NAMALWA (cell line): Measurements from ENCODE around the gene DNAJC8.
A peak's percentile ranks its signal among the peaks of the same experiment; 100 is the strongest.

Experiments
- DNase-seq: peaks from one replicate; pipeline ENCODE4 v3.0.0-alpha.2; 2015; ENCODE audit warnings: low spot score

The DNAJC8 gene

DNA sequence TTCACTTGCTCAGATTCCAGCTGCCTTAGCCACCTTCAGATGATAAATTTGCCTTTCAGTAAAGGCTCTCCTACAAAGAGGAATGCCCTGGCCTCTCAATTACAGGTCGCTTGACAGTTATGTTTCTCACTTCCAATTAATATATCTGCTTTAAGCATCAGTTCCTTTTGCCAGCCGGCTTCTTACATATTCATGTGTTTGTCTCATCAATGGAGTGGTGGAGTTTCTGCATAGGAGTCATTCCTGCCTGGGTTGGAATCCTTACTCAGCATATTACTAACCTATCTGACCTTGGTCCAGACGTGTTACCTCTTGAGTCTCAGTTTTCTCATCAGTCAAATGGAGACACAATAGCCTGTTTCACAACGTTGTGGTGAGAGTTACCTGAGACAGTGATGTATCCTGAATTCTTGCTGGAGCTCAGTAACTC lies 17.1 kb upstream of the DNAJC8 start:
- no peak for DNase-seq

DNA sequence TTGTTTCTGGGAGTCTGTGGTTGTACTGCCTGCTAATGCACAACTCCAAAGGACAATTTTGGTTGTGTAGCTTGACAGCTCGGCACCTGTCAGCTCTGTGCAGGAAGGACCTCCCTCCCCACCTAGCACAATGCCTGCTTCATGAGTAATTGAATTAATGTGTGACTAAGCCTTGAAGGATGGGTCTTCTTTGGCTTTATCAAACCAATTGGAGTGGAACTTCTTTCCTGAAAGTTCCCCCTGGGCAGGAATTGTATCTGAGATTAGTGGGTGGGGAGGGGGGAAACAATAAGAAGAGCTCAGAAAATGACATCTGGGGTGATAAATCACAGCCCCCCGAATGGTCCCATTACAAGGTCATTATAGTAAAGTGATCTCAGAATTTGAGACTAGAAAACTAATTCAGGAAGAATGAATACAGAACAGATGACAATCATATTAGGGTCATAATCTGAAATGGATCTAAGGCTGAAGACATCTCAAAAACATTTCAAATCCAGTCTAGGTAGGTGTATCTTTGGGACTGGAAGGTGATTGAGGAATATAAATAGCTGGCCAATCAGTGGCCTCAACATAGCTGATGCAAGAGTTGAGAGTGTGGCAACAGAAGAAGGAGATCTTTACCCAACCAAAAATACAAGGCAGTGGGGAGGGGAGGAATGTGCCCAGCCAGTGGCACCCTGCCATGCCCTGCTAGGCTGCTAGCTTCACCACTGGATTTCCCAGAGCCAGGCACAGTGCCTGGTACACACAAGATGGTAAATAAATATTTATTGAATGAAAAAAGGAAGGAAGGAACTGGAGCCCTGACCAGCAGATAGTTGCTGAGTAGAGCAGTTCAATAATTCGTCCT lies 16.4 kb upstream of the DNAJC8 start:
- peak; percentile 83 for DNase-seq

DNA sequence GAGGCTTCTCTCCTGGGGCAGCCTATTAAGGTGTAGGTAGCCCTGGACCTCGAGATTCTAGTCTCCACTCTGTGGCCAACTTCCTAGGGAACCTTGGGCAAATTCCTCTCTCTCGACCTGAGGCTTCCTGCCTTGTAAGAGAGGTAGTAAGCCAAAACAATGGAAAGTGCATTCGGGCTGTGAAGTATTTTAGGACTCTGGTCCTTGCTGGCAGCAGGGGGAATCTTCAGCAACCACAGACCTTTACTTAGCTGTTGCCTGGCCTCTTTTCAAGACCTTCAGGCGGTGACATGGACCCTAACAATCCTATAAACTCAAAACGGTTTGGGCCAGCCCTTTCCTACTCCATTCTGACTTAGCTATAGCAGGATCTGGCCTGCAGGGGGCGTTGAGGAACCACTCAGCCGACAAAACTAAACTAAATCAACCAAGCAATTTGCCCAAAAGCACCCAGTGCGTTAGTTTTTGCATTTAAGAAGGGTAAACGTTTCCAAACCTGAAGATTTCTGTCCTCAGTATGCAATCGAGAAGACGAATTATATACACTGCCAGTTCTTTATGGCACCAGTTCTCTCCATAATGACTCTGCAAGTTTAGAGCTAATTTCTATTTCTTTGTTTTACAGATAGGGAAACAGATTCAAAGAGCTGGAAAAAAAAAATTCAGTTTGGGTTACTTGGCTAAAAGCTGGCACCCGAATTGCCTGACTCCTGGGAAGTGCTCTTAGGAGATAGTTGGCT lies 15.6 kb upstream of the DNAJC8 start:
- DNase-seq = peak; percentile 93

DNA sequence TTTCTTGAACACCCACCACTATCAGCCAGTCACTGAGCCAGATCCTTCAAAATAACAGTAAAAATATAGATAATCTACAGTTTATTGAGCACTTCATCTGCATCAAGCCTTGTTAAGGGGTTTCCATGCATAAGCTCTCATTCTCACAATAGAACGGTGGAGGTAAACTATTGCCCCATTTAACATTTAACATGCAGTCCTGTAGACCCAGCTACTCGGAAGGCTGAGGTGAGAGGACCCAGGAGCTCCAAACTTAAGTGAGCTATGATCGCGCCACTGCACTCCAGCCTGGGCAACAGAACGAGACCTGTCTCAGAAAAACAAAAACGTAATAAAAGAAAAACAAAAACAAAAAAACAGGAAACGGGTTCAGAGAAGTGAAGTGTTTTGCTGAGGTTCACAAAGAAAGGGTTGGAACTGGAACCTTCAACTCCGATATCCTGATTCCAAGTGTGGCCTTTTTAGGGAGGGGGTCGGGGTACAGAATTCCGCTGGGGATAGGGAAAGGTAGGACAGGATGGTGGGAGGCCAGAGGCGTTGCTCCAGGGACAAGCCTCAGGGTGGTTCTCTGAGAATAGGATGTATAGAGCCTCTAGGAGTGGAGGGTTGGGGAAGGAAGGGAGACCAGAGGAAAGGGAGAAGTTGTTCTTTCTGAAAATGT lies 14.9 kb upstream of the DNAJC8 start:
- no peak for DNase-seq

DNA sequence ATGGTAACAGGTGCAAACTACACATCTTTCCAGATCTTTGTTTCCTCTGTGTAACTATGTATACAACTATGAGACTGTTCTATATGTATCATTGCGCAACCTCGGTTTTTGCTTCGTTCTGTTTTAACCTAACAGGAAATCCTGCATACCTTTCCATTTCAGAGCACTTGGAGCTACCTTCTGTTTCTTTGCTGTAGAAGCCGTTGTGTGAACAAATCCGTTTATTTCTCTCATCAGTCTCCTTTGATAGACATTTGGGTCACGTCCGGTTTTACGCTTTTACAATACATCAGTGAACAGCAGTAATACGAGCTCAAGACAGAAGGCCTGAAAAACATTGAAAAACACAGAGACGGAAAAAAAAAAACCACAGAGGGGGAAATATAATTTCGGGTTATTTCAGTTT lies 13.6 kb upstream of the DNAJC8 start:
- DNase-seq = peak; percentile 89

DNA sequence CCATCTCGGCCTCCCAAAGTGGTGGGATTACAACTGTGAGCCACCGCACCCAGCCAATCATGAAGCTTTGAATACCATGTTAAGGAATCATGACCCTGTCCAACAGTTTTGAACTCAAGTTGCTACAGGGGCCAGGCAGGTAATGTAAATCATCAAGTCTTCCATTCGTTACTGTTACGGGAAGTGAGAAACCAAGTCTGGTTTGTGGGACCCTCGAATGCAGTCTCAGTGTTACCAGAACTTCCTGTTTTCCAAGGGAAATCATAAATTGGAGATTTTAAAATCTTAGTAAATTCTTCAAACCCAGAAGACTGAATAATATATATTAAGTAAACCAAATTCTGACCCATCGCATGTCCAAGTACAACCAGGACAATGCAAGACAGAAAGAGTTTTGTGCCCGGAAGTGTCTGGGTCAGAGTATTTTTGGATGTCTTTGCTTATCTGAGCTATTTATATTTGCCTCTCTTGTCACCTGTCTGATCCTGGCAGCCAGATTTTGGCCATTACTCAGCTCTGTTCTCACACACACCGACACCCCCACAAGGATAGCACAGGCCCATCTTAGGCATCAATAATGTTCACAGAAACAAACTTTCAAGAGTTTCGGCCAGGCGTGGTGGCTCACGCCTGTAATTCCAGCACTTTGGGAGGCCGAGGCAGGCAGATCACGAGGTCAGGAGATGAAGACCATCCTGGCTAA lies 11.9 kb upstream of the DNAJC8 start:
- peak; percentile 42 for DNase-seq

DNA sequence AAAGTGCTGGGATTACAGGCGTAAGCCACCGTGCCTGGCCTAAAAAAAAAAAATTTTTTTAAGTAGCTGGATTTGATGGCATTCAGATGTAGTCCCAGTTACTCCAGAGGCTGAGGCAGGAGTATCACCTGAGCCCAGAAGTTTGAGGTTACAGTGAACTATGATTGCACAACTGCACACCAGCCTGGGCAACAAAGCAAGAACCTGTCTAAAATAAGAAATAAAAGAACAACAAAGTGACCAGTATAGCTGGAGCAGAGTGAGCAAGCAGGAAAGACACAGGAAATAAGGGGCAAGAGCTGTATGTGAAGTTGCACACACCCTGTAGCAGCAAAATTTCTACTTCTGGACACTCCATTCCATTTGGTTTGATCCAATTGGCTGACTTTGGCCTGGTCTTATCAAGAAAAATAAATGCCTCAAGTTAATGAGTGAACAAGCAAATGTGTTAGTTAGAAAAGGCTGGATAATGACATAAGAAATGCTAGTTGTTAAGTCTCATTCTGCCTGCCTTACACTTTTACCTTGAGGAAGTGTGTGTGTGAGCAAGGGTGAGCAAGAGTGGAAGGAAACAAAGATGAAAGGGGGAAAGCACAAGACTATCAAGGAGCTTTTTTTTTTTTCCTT lies 11.0 kb upstream of the DNAJC8 start:
- no peak for DNase-seq

DNA sequence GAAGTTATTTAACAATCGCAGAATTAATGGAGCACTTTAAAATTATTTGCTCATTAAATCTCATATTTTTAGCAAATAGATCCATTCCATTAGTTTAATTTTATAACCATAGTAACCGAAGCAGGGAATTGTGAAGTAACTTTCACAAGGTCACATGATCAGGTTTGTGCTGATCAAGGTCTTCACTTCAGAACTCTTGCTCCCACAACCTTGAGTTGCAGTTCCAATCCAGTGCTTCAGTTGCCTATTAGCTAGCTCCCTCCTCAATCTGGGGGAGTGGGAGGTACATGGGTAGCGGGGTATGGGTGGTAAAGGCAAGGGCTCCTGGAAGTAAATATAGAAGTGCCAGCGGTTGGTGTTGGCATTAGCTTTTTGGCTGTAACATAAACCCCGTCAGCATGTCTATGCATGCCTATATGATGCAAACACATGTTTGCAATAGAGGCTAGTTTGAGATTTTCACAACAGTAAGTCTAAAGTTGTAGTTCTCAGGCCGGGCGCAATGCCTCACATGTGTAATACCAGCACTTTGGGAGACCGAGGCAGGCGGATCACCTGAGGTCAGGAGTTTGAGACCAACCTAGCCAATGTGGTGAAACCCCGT lies 8.9 kb upstream of the DNAJC8 start:
- DNase-seq = no peak

DNA sequence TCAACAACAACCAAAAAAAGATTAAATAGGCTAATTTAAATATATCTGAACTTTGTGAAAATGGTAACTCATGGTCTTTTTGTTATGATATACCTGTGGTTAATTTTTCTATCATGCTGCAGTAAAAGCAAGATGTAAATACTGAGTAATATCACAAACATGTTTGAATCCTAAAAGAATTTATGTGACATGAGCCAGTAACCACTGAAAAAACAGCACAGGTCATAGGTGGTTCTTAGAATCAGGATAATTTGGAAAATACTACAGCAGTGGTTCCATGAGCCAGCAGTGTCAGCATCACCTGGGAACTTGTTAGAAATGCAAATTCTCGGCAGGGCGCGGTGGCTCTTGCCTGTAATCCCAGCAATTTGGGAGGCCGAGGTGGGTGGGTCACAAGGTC lies 7.2 kb upstream of the DNAJC8 start:
- no peak for DNase-seq

DNA sequence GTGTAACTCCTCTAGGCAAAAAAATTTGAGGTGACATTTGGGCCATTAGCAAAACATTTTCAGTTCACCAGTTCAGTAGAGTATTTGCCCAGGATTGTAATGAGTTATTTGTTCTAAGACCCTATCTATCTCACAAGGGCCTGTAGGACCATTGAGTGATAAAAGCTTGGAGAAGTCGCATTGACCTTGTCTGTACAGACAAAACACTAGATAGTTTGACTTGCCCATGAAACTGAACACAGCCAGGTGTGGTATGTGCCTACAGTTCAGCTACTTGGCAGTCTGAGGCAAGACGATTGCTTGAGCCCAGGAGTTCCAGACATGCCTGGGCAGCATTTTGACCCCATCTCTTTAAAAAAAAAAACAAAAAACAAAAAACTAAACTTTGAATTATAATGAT lies 6.2 kb upstream of the DNAJC8 start:
- DNase-seq = no peak

DNA sequence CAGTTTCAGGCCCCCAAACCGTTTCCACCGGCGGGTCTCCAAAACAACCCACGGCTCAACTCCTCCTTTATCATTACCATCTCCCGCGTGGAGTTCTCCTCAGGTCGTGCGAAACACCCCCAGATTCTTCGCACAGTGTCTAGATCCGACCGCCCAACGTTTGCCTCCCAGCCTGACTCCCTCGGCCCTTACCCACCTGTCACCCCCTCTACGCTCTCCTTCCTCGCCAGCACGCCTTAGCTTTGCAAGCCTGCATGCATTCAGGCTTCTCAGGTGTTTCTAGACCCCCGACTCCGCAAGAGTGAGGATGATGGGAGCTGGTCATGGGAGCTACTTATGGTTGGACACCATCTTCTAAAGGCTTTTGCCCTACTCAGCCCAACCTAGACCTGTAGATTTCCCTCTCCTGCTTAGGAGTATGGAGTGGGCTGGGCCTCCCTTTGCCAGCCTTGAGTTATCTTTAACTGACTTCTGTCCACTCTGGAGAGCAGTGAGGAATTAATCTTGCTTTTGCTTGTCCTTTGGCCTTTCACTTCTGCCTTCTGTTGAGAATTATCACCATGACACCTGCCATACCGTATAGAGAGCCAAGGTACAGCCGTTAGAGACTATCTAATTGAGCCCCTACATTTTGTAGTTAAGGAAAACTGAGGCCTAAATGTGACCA lies 4.0 kb upstream of the DNAJC8 start:
- DNase-seq = peak; percentile 27

DNA sequence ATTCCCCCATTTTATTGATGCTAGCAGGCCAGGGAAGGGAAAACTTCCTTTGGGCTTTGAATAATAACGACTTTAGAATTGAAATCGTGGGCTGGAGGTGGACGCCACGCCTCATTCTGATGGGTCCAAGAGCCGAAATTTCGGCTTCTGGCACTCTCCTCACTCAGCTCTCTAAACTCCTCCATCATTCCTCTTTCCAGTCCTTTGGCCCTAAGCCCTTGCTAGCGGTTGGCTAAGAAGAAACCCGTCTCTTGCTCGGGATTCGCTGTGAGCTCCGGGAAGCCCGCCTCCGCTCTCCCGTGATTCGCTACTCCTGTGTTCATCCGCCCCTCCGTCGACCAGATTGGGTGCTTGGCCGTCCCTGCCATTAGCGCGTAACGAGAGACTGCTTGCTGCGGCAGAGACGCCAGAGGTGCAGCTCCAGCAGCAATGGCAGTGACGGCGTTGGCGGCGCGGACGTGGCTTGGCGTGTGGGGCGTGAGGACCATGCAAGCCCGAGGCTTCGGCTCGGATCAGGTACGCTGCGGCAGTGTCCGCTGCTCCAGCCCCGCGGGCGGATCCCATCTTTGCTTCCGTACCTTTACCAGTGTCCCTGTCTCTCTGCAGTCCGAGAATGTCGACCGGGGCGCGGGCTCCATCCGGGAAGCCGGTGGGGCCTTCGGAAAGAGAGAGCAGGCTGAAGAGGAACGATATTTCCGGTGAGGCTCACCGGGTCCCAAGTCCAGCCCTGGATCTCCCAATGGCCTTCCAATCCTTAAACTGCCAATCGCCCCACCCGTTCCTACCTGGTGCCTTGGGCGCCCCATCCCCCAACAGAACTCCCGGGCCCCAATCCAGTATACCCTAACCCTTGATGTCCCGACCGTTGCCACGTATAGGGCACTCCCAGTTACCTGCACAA lies 3.2 kb upstream of the DNAJC8 start, which contains the start of gene ATP5IF1:
Gene ATP5IF1, plus strand, starts transcription at position 370 of the 901 bp plus-strand sequence. Its CDS starts 60 bp downstream, at position 430.
- DNase-seq = peak; percentile 98

DNA sequence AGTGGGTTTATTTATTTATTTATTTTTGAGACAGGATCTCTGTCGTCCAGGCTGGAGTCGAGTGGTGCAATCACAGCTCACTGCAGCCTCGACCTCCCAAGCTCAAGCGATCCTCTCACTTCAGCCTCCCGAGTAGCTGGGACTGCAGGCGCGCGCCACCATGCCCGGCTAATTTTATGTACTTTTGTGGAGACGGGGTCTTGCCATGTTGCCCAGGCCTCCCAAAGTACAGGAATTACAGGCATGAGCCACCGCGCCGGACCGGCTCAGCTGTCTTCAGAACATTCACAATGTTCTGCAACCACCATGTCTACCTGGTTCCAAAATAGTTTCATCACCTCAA lies 406 bp upstream of the DNAJC8 start:
- no peak for DNase-seq

DNA sequence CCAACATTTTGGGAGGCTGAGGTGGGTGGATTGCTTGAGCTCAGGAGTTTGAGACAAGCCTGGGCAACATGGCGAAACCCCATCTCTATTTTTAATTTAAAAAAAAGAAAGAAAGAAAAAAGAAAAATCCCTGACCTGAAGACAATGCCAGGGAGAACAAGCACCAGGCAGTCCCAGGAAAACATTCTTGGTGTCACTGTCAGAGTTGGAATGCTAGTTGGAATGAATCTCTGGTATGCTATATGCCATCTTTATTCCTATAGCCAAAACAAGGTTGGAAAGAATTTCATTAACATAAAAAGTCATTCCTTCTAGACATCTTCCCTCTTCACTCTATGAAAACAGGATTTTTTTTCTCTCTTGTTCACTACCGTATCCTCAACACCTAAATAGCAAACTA lies 2.8 kb downstream of the DNAJC8 start:
- DNase-seq = no peak

DNA sequence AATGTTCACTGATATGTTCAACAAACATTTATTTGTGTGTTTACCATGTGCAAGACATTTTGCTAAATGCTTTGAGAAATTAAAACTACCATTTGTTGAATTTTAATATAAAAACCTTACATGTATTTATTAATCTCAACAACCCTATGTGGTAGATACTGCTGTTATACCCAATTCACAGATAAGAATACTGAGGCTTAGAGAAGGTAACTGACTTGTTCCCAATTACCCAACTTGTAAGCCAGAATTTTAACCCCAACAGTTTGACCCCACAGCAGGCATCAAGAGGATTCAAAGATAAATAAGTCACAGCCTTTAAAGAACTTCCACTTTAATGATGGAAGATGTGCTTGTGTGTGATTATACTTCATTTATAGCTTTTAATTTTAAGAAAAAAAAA lies 3.7 kb downstream of the DNAJC8 start:
- no peak for DNase-seq

DNA sequence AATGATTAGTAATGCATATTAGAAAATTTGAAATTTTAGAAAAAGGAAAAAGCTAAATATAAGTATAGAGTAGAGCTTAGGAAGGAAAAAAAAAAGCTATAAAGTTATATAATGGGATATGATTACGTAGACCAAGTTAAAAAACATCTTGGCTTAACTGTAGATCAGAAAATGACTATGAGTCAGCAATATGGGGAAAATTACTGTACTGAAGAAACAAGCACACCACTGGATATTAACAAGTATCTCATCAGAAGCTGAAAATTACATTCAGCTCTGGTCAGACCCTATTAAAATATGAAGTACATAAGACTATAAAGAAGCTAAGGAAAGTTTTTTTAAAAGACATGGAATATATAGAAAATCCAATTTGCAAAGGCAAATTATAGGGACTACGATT lies 19.5 kb downstream of the DNAJC8 start:
- DNase-seq = no peak

DNA sequence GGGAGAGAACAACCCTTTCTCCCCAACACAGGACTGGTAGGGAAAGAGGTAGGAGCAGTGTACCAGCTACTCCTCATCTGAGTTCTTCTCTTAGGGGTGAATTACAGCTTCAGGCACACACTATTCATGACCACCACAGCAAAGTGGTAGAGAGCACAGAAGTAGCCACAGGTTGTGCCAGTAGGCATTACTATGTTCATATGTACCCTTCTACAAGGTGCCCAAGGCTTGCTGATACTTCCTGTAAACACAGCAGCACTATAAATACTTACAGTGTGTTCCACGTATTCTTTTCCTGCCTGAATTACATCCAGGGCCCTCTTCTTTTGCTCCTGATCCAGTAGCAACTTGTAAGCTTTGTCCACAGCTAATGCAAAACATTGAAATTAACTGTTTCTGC lies 23.1 kb downstream of the DNAJC8 start:
- DNase-seq = no peak

DNA sequence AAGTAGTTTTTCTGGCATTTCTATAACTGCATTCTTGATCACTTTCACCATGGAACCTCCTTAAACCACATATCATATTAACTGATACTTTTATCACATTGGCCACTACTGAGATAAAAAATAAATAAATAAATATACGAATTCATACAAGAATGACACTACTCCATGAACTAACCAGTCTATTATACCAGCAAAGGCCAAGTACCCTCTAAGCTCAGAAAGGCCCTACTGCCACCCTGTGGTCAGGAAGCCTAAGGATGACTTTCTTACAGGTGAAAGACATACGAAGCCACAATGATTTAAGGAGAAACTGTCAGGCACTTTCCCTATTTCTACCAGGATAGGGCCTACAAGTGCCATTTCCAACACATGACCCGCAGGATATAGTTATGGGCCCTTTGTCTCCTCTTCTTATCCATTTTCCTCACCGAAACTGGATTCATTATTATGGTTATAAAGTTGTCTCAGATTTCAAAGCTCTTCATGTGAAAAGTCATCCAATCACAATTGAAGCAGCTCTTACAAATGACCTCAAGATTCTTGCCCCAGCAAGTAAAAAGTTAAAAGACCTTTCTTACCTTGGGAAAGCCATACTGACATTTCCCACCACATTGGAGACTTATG lies 23.9 kb downstream of the DNAJC8 start:
- DNase-seq = peak; percentile 81

DNA sequence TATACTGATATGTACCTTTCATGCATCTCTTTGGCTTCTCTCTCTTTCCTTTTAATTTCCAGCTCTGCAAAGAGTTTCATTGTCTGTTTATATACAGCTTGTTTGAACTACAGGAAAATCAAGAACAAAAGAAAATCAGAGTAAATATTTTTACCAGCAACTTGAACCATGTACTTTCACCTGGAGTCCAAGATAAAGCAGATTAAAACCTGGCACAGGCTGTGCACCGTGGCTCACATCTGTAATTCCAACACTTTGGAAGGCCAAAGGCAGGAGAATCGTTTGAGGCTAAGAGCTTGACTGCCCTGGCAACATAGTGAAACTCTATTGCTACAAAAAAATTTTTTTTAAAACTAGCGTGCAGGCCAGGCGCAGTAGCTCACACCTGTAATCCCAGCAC lies 27.6 kb downstream of the DNAJC8 start:
- DNase-seq = no peak
